NCI-H1436 (cell line): ENCODE data around the gene TRIM54.

Experiments
- DNase-seq: peaks from one replicate; lab custom pipeline; 2025; lab: John Stamatoyannopoulos, UW

TRIM54 gene

DNA sequence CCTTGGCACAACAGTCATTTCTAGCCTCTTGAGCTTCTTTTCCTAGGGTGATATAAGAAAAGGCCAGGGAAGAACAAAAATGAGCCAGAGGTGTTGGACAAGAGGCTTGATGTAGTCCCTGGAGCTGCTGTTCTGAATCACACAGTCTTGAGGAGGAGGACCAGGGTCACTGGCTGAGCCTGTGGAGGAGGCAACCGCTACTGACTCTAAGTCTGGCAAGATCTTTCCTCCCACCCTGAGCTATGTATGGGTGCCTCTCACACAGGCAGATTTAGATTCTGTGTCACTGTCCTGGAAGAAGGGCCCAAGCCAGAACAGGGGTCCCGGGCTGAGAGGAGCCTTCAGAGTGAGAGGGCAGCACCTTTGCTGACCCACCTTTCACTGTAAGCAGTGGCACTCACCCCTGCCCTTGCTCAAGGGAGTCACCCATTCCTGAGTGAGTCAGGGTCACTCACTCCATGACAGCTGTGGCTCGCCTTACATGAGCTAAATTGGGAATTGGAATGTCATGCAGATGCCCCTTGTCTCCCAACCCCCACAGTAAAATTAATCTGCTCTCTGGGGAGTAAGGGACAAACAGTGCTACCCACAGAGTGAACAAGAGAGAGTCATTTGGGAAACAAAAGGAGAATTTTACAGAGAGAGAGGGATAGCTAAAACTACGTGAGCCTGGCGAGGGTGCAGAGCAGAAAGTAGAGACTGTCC, at the start of gene TRIM54:
Gene TRIM54, plus strand, starts transcription at position 575 of the 705 bp plus-strand sequence. CDS start 303 bp downstream, outside the sequence.
- no peak for DNase-seq

GRCh38 chr2:27233341-27233740, 48.9 kb upstream of the TRIM54 start:
- no peak for DNase-seq

- DNase-seq: no peak
Observed at GRCh38 chr2:27236136-27236535, 46.1 kb upstream of the TRIM54 start.

DNA sequence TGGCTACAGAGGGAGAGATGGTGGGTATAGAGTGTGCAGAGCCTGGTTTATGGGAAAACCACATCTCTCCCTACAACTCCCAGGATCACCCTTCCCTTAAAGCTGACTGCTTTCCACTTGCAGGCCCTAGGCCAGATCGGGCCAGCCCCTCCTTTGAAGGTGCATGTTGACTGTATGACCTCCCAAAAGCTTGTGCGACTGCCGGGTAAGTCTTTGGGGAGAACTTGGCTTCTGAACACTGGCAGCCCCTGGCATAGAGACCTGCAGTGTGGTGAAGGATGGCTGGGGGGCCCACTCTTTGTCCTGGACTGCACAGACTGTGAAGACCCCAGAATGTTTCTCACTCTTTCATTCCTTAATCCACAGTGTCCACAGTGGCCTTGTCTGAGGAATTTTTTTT, 45.6 kb upstream of the TRIM54 start:
- no peak for DNase-seq

GRCh38 chr2:27237341-27237945, 44.8 kb upstream of the TRIM54 start:
- no peak for DNase-seq

DNA sequence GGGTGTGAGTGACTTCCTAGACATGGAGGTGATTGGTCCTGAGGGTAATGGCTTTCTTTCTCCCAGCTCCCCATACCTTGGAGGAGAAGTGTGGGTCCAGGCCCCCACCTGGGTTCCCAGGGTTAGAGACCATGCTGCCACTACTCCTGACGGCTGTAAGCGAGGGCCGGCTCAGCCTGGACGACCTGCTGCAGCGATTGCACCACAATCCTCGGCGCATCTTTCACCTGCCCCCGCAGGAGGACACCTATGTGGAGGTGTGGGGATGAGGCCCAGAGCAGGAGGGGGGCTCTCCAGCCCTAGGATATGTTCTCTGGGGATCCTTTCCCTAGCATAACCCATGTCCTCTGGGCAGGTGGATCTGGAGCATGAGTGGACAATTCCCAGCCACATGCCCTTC, 43.3 kb upstream of the TRIM54 start:
- DNase-seq: no peak

DNA sequence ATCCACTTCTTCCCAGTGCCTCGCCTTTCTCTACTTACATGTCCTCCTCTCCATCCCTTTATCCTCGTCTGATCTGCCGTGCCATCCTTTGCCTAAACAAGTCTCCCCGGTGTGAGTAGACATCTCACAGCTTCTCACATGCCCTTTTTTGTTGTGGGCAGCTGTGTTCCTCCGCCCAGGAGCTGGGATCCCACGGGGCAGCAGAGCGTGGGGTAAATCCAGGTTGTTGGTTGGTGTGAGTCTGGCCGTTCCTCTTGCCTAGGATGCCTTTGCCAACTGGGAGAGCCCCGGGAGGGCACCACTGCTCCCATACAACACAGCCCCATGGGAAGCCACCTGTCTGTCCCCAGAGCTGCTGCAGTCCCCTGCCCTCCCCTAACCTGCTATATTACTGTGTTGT, 41.8 kb upstream of the TRIM54 start:
- DNase-seq: no peak

DNA sequence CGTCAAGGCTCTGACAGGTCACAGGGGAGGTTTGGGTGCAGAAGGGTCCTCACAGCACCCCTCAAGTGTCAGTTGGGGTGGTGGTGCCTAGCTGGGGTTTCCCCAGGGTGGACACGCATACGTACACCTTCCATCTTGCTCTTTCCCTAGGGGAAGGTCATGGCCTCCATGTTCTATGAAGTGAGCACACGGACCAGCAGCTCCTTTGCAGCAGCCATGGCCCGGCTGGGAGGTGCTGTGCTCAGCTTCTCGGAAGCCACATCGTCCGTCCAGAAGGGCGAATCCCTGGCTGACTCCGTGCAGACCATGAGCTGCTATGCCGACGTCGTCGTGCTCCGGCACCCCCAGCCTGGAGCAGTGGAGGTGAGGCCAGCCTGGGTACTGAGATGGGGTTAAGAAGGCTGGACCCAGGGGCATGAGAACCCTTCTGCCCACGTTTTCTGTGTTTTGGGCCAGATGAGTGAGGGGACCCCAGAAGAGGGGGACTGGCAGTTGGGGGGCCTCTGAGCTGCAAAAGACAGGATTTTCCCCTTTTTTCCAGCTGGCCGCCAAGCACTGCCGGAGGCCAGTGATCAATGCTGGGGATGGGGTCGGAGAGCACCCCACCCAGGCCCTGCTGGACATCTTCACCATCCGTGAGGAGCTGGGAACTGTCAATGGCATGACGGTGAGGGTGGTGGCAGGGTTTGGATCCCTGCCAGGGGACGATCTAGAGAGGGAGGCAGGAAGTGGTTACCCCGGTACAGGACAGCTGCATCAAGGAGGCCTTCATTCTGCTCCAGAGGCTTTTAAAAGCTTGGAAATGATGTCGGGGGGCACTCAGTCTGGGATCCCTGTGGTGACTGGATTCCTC, 40.2 kb upstream of the TRIM54 start:
- no peak for DNase-seq

DNA sequence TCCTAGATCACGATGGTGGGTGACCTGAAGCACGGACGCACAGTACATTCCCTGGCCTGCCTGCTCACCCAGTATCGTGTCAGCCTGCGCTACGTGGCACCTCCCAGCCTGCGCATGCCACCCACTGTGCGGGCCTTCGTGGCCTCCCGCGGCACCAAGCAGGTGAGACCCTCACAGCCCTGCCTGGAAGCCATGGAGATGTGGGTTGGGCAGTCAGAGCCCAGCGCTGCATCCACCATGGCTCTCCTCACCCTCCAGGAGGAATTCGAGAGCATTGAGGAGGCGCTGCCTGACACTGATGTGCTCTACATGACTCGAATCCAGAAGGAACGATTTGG, 39.6 kb upstream of the TRIM54 start:
- DNase-seq: no peak

GRCh38 chr2:27243391-27244130, 38.7 kb upstream of the TRIM54 start:
- no peak for DNase-seq

DNA sequence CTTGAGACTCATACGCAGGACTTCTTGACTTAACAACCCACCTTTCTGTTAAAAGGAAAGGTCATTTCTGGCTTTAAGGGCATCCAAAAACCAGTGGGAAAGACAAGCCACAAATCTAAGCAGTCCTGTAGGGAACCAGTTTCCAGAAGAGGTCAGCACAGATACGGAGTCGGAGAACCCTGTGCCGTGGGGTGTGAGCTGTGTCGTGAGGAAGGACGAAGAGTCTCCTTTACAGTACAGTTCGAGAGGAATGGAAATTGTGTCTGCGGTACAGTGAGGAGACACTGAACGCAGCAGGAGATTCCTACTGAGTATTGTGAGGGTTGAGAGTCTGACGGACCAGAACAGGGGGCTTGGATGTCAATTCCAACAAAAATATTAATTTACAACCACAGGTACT, 37.1 kb upstream of the TRIM54 start:
- no peak for DNase-seq

DNA sequence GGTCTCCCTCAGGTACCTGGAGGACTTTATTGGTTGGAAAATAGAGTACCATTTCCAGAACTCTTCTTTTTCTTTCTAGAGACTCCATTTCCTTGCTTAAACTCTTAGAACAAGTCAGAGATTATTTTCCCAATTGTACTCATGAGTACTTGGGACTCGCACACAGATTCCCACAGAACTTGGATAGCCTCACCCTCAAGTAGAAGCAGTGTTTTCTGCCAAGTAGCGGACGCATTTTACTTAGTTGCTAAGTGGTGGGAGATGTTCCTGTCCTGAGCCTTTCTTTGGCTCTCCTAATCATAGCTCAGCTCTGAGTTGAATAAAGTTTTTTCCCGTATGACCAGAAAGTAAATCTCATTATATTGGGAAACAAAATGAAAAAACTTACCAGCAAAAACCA, 36.6 kb upstream of the TRIM54 start:
- no peak for DNase-seq

DNA sequence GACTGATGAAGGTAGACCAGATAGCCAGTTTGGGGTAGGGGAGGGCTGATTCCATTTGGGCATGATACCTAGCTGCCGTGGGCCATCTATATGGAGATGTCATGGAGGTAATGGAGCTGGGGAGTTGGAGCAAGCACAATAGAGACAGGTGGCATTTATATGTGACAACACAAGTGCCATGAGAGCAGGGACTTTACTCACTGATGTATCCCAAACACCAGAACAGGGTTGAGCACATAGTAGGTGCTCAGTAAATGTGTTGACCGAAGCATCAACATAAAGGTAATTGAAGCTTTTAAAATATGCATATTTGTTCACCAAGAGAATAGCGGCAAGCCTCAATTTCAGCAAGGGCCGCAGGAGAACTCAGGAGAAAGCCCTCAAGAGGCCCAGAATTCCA, 34.3 kb upstream of the TRIM54 start:
- no peak for DNase-seq

- DNase-seq: no peak
Observed at GRCh38 chr2:27249159-27249890, 32.9 kb upstream of the TRIM54 start.

DNA sequence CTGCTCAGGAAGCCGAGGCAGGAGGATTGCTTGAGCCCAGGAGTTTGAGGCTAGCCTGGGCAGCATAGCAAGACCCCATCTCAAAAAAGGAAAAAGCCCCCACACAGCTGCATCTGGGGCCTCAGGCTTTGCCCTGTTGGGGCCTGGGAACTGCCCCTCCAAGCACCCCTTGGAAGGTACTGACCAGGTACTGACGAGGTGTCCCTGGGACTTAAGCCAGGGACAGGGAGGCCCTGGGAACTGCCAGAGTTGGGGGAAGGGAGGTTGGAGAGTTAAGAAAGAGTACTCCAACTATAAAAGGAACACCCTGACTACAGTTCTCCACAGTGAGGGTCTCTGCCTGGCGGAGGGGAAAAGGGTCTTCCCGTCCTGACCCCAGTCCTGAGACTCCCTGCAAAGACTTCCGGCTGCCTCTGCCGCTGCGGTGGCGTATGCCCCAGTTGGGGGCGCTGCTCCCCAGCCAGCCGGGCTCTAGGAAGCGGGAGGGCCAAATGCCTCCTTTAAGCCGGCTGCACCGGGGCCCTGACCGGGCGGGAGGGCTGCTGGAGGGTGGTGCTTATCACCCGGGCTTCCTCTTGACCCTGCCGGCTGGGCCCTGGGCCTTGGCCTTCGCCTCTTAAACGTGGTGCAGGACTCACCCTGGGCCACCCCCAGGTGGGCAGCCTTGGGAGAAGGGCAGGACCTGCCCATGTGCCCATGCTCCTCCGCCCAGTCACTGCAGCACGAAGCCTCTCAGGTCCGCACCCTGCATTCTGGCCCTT, 32.2 kb upstream of the TRIM54 start:
- DNase-seq: no peak

DNA sequence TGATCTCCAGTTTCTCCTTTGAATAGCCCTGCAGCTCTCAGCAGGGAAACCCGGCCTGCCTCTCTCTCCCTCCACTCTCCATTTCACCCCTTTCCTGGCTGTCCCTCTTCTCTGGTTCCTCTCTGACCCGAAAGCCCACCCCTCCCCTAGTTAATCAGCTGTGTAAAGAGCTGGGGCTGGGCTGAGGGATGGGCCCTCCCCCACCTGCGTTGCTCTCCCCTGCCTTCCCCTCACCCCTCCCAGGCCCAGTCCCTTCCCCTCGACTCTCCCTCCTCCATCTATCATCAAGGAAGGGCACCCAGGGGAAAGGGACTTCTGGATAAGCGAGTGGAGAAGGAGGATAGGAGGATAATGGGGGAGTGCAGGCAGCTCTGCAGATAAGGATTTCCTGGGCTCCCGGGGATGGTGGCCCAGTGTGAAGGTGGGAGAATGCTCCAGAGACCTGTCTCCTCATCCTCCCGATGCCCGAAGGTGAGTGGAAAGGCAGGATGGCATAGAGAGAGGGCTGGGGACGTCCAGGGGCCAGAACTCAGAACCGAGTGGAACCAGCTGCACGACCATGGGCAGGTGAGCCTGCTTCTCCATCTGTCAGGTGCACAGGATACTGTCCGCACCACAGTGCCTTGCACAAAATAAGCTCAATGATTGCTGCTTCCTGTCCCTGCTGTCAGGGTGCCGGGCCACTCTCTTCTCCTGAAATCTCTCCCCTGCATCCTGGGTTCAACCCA, 31.4 kb upstream of the TRIM54 start:
- DNase-seq: no peak

- DNase-seq: no peak
Observed at GRCh38 chr2:27251766-27252165, 30.5 kb upstream of the TRIM54 start.

DNA sequence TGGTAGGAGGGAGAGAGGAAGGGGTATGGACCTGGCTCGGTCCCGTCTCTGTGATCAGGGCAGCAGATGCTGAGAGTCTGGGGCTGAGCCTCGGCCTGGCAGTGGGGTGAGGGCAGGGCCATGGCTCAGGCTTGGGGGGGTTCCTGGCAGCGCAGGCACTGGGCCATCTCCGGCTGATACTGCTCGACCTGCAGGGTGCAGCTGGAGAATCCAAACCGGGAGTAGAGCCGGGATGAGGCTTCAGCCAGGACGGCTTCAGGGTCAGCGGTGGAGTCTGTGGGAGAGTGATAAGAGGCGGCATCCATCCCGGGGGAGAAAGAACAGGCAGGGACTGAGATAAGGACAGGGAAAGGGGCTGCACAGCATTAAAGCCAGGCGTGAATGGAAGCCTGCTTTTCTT, 27.0 kb upstream of the TRIM54 start:
- no peak for DNase-seq

GRCh38 chr2:27255660-27256059, 26.6 kb upstream of the TRIM54 start:
- DNase-seq: no peak

DNA sequence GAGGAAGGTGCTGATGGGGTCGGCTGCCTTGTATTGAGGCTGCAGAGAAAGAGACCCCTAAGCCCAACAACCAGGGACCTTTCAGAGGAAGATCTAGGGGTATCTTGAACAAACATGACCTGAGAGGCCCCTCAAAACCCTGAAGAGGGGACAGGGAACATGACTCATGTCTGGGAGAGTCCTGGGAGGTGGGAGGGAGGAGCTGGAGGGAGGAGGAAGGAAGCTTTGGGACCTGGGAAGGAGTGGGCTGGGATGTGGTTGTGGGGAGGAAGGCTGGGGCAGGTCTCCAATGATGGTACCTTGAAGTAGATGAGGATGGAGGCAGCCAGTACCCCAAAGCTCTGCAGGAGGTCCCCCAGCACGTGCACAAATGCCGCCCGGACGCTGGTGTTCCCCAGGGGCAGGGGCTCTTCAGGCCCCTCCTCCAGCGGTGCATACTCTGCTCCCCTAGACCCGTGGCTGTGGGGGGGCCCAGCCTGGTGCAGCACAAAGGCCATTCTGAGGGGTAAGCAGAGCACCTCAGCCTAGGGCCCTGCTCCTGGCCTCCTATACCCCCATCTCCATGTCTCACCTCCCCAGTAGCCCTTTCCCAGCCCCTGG, 25.3 kb upstream of the TRIM54 start:
- DNase-seq: no peak
